ENCODE results near the gene GNAL.

- no peak for TF ChIP-seq POLR2AphosphoS5 (IDR thresholded peaks at IDR 0.05)
- TF ChIP-seq, protein P1, sequence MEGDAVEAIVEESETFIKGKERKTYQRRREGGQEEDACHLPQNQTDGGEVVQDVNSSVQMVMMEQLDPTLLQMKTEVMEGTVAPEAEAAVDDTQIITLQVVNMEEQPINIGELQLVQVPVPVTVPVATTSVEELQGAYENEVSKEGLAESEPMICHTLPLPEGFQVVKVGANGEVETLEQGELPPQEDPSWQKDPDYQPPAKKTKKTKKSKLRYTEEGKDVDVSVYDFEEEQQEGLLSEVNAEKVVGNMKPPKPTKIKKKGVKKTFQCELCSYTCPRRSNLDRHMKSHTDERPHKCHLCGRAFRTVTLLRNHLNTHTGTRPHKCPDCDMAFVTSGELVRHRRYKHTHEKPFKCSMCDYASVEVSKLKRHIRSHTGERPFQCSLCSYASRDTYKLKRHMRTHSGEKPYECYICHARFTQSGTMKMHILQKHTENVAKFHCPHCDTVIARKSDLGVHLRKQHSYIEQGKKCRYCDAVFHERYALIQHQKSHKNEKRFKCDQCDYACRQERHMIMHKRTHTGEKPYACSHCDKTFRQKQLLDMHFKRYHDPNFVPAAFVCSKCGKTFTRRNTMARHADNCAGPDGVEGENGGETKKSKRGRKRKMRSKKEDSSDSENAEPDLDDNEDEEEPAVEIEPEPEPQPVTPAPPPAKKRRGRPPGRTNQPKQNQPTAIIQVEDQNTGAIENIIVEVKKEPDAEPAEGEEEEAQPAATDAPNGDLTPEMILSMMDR (IDR thresholded peaks at IDR 0.05) = no peak
Measured at GRCh38 chr18:11802586-11802985, 113.5 kb downstream of the GNAL start.

Measured in sigmoid colon (tissue), 4 donors.